Ishikawa (cell line): Measurements from ENCODE around the gene SYNE1.

Experiments
- CEBPB ChIP-seq: IDR thresholded peaks from 2 replicates; pipeline ENCODE4 v1.6.1; 2012
- CREB1 ChIP-seq: IDR thresholded peaks from 2 replicates; pipeline ENCODE4 v1.6.1; 2012; ENCODE audit warnings: low read depth
- EGR1 ChIP-seq: IDR thresholded peaks from 2 replicates; pipeline ENCODE4 v1.6.1; 2012
- EP300 ChIP-seq: IDR thresholded peaks from 2 replicates; pipeline ENCODE4 v1.6.1; 2012; ENCODE audit warnings: borderline replicate concordance
- FOXM1 ChIP-seq: IDR thresholded peaks from 2 replicates; pipeline ENCODE4 v1.6.1; 2012; ENCODE audit warnings: low read depth, borderline replicate concordance
- MAX ChIP-seq: IDR thresholded peaks from 2 replicates; pipeline ENCODE4 v1.6.1; 2012
- NFIC ChIP-seq: IDR thresholded peaks from 2 replicates; pipeline ENCODE4 v1.6.1; 2012
- RAD21 ChIP-seq: IDR thresholded peaks from 2 replicates; pipeline ENCODE4 v1.6.1; 2012; ENCODE audit warnings: low read depth
- REST ChIP-seq: IDR thresholded peaks from 2 replicates; pipeline ENCODE4 v1.6.1; 2012; ENCODE audit warnings: low read depth, mild to moderate bottlenecking
- TAF1 ChIP-seq: IDR thresholded peaks from 2 replicates; pipeline ENCODE4 v1.6.1; 2012; ENCODE audit warnings: low read depth, mild to moderate bottlenecking
- TCF12 ChIP-seq: IDR thresholded peaks from 2 replicates; pipeline ENCODE4 v1.6.1; 2012; ENCODE audit warnings: low read depth
- TEAD4 ChIP-seq: IDR thresholded peaks from 2 replicates; pipeline ENCODE4 v1.6.1; 2012
- USF1 ChIP-seq: IDR thresholded peaks from 2 replicates; pipeline ENCODE4 v1.6.1; 2012
- YY1 ChIP-seq: IDR thresholded peaks from 2 replicates; pipeline ENCODE4 v1.6.1; 2012; ENCODE audit warnings: low read depth
- ZBTB7A ChIP-seq: IDR thresholded peaks from 2 replicates; pipeline ENCODE4 v1.6.1; 2012; ENCODE audit warnings: low read depth

Gene SYNE1

GRCh38 chr6:152232501-152233151, 404.5 kb downstream of the SYNE1 start:
- TF ChIP-seq CEBPB = no peak
- TF ChIP-seq MAX = no peak
- TF ChIP-seq FOXM1 = no peak
- no peak for TF ChIP-seq TAF1
- TF ChIP-seq TEAD4 = no peak
- no peak for TF ChIP-seq USF1
- no peak for TF ChIP-seq YY1
- no peak for TF ChIP-seq NFIC
- TF ChIP-seq RAD21 = no peak
- no peak for TF ChIP-seq EGR1
- TF ChIP-seq ZBTB7A = no peak

GRCh38 chr6:152229330-152229729, 407.8 kb downstream of the SYNE1 start:
- TF ChIP-seq CEBPB (no peak), TEAD4 (no peak), EGR1 (no peak), YY1 (no peak), NFIC (no peak), CREB1 (no peak), RAD21 (no peak), FOXM1 (no peak), TAF1 (no peak), REST (no peak), EP300 (no peak), ZBTB7A (no peak), TCF12 (no peak), USF1 (no peak)

GRCh38 chr6:152226119-152226518, 411.0 kb downstream of the SYNE1 start:
- TF ChIP-seq EGR1 (no peak), TEAD4 (no peak), NFIC (no peak), REST (no peak), ZBTB7A (no peak), FOXM1 (no peak), EP300 (no peak), USF1 (no peak), CEBPB (no peak), TAF1 (no peak), YY1 (no peak), TCF12 (no peak), RAD21 (no peak), MAX (no peak), CREB1 (no peak)

- TF ChIP-seq TEAD4 (no peak), EGR1 (no peak), CREB1 (no peak), TAF1 (no peak), NFIC (no peak), MAX (no peak), REST (no peak)
Observed at GRCh38 chr6:152225241-152225934, 411.8 kb downstream of the SYNE1 start.
